ENCODE data around the gene EGLN2. TPM values are rescaled to one million over a fixed set of nuclear protein-coding genes. Genes with fewer than 3 reads are reported as not detected.
A peak's percentile ranks its signal among the peaks of the same experiment; 100 is the strongest.

The EGLN2 gene
- total and polyA plus RNA-seq, 9 of the 15 experiments (the other 6 are each of a cell fraction or from before 2014, with no cell fraction given), result 9.6 to 114 (median 71.0) TPM

- TF ChIP-seq SP2 (IDR thresholded peaks at IDR 0.05; ENCODE audit: extremely low read depth, low read depth, low read length, poor library complexity, severe bottlenecking) (peak; percentile 89), TBL1XR1 (IDR thresholded peaks at IDR 0.05; ENCODE audit: low read length in 2 of 2) (no peak), CGGBP1 (CRISPR knock-in tag; IDR thresholded peaks at IDR 0.05) (peak; percentile 65; the same call in 1 of the 2 replicates), SREBF1 (IDR thresholded peaks at IDR 0.05; ENCODE audit: borderline replicate concordance, low read depth, low read length) (0 out of 2 replicates have a peak, but pooled peaks have one; percentile 54), E2F1 (CRISPR knock-in tag; IDR thresholded peaks at IDR 0.05) (peak; percentile 53; the same call in 1 of the 2 replicates), TFE3 (CRISPR knock-in tag; IDR thresholded peaks at IDR 0.05) (no peak), CXXC5 (CRISPR knock-in tag; IDR thresholded peaks at IDR 0.05) (peak; percentile 91), ZNF518B (CRISPR knock-in tag; IDR thresholded peaks at IDR 0.05) (no peak), SP1 (CRISPR knock-in tag; IDR thresholded peaks at IDR 0.05) (peak; percentile 99), FOS (IDR thresholded peaks at IDR 0.05; ENCODE audit: extremely low read depth, insufficient read length) (peak; percentile 98), CUX1 (CRISPR knock-in tag; IDR thresholded peaks at IDR 0.05) (no peak), RBM39 (optimal IDR thresholded peaks at IDR 0.05; ENCODE audit: low read depth, low read length) (no peak), MTA3 (IDR thresholded peaks at IDR 0.05; ENCODE audit: borderline replicate concordance) (peak; percentile 36; the same call in 1 of the 2 replicates), ZFP1 (CRISPR knock-in tag; IDR thresholded peaks at IDR 0.05) (no peak)
Measured at GRCh38 chr19:40777937-40778705, 20.9 kb upstream of the EGLN2 start, which contains the start of gene RAB4B (continued).

All from K562 (cell line).